Keratinocyte (primary cell): Measurements from ENCODE around the gene SYNCRIP.

Source experiments
- CTCF ChIP-seq, 3 experiments: IDR thresholded peaks in 1 of 3; conservative IDR thresholded peaks in 1 of 3; optimal IDR thresholded peaks in 1 of 3; 2 replicates in 2 of 3; 3 replicates in 1 of 3; pipeline versions ENCODE3 to v1.5.1; 2011; ENCODE audit warnings: low read length in 3 of 3, mild to moderate bottlenecking in 3 of 3, moderate library complexity in 2 of 3, control low read depth in 1 of 3, inconsistent platforms in 1 of 3; ENCODE audit not compliant: insufficient read depth in 2 of 3; ENCODE audit errors: extremely low read depth in 1 of 3
- EZH2 ChIP-seq: IDR thresholded peaks from one replicate; pipeline ENCODE4 v1.6.1; 2012; ENCODE audit warnings: inconsistent platforms, mild to moderate bottlenecking, low read length, moderate library complexity

GRCh38 chr6:85565736-85566135 is 77.0 kb downstream of the SYNCRIP start:
- TF ChIP-seq CTCF (optimal IDR thresholded peaks at IDR 0.05 in 1 of 3, IDR thresholded peaks at IDR 0.05 in 1 of 3, conservative IDR thresholded peaks at IDR 0.05 in 1 of 3; ENCODE audit: extremely low read depth in 1 of 3, insufficient read depth in 2 of 3, low read length in 3 of 3): no peak
- no peak for TF ChIP-seq EZH2
